Measurements from ENCODE around the gene PTK7. TPM values are rescaled to one million over a fixed set of nuclear protein-coding genes. Genes with fewer than 3 reads are reported as not detected.

Gene PTK7
- total RNA-seq, 1 experiment from 2014 or later, result 42.6 TPM

DNA sequence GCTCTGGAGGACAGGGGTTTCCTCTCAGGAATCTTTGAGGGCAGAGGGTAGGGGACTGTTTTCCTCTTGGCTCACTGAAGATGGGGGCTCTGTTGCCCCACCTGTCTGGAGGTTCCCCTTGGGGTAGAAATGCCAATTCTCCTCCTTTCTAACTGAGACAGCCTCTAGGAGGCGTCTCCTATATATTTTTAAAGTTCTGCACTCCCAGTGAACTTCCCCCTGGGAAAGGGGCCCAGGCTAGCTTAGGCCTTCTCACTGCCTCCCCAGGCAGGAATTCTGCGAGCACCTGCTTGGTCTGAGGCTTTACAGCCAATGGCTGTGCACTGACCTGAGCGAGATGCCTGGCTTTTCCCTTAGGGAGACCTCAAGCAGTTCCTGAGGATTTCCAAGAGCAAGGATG is 70.1 kb downstream of the PTK7 start:
- DNase-seq (ENCODE audit: unreplicated experiment), result no peak
- H3K36me3 Mint-ChIP-seq (ENCODE audit: insufficient read depth, unreplicated experiment), result peaks cover 1% of the 10 kb centered on the region
- no TSS peak for BruUV-seq (replicated peaks)
- CTCF ChIA-PET, result interaction anchor here (0.6 to 0.9 kb wide), 2 partner anchors 9 to 12 kb away, joined by 3 read pairs; no protein-coding TSS in a partner anchor
- H3K4me1 Mint-ChIP-seq (ENCODE audit: insufficient read depth, unreplicated experiment), result peaks cover 18% of the 10 kb centered on the region
- no peak overlapping the region for H3K27ac Mint-ChIP-seq (ENCODE audit: low read depth, unreplicated experiment)
- H3K9me3 Mint-ChIP-seq (ENCODE audit: unreplicated experiment), result no peaks in the 10 kb centered on the region
- TF ChIP-seq, protein P1, sequence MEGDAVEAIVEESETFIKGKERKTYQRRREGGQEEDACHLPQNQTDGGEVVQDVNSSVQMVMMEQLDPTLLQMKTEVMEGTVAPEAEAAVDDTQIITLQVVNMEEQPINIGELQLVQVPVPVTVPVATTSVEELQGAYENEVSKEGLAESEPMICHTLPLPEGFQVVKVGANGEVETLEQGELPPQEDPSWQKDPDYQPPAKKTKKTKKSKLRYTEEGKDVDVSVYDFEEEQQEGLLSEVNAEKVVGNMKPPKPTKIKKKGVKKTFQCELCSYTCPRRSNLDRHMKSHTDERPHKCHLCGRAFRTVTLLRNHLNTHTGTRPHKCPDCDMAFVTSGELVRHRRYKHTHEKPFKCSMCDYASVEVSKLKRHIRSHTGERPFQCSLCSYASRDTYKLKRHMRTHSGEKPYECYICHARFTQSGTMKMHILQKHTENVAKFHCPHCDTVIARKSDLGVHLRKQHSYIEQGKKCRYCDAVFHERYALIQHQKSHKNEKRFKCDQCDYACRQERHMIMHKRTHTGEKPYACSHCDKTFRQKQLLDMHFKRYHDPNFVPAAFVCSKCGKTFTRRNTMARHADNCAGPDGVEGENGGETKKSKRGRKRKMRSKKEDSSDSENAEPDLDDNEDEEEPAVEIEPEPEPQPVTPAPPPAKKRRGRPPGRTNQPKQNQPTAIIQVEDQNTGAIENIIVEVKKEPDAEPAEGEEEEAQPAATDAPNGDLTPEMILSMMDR (IDR thresholded peaks at IDR 0.05; ENCODE audit: unreplicated experiment), result no peak
- intact Hi-C loops (cut with micrococcal nuclease), result no loop called here
- POLR2A ChIA-PET, result interaction anchor here (0.6 to 2.5 kb wide), 4 partner anchors 24 to 150 kb away, joined by 3 to 8 read pairs (median 4); partner anchors contain the start of genes RRP36 and SRF
- no peak overlapping the region for H3K4me3 Mint-ChIP-seq (ENCODE audit: unreplicated experiment)
- H3K27me3 Mint-ChIP-seq (ENCODE audit: insufficient read depth, unreplicated experiment), result no peaks in the 10 kb centered on the region

DNA sequence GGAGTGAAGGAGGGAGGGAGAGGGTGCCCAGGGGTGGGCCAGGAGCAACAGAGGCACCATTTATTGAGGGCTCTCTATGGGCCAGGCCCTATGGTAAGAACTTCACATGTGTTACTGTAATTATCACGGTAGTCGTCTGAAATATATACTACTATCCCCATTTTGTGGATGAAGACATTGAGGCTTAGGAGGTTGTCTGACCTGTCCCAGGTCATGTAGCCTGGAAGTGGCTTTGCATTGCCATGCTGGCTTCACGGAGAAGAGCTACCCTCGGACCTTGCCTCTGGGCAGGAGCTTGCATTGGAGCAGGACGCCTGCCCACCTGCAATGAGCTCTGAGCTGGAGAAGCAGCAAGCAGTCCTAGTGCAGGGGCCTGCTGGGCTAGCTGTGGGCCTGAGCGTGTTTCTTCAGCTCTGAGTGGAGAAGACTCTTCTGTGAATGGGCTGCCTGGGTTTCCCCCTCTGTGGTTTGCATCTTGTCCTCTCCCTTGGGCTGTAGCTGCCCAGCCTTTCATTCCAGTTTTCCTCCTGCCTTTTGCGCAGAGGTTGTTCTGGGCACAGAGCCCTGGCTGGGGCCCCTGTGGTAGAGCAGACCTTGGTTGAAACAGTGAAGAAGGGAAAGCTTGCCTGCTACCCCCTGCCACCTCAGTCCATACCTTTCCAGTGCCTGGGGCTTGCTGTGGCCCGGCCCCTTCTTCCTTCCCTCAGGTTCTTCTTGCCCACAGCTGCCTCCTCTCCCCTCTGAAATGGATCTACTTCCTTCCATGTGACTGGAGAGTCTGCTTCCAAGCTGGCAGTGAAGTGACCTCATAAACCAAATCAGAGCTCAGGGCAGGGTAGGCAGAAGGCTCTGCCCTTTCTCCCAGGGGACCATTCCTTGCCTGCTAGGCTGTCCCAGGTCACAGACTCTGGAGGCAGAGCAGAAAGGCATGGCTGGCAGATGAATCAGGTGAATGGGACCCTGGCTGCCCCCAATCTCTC is 70.9 kb downstream of the PTK7 start:
- Mint-ChIP-seq H3K36me3 (ENCODE audit: insufficient read depth, unreplicated experiment) (no peaks in the 10 kb centered on the region), H3K4me1 (ENCODE audit: insufficient read depth, unreplicated experiment) (peaks cover 18% of the 10 kb centered on the region), H3K27ac (ENCODE audit: low read depth, unreplicated experiment) (no peak overlapping the region), H3K4me3 (ENCODE audit: unreplicated experiment) (no peak overlapping the region), H3K9me3 (ENCODE audit: unreplicated experiment) (no peaks in the 10 kb centered on the region), H3K27me3 (ENCODE audit: insufficient read depth, unreplicated experiment) (no peaks in the 10 kb centered on the region)
- BruUV-seq (replicated peaks), result no TSS peak
- ChIA-PET POLR2A (interaction anchor here (1.5 kb wide), 1 partner anchor 25 kb away, joined by 3 read pairs; no protein-coding TSS in a partner anchor), CTCF (interaction anchor here (0.5 to 1.1 kb wide), 3 partner anchors 11 to 265 kb away, joined by 3 to 4 read pairs (median 3); no protein-coding TSS in a partner anchor)
- TF ChIP-seq, protein P1 (IDR thresholded peaks at IDR 0.05; ENCODE audit: unreplicated experiment), result no peak
- intact Hi-C loops (cut with micrococcal nuclease), result no loop called here
- no peak for DNase-seq (ENCODE audit: unreplicated experiment)

DNA sequence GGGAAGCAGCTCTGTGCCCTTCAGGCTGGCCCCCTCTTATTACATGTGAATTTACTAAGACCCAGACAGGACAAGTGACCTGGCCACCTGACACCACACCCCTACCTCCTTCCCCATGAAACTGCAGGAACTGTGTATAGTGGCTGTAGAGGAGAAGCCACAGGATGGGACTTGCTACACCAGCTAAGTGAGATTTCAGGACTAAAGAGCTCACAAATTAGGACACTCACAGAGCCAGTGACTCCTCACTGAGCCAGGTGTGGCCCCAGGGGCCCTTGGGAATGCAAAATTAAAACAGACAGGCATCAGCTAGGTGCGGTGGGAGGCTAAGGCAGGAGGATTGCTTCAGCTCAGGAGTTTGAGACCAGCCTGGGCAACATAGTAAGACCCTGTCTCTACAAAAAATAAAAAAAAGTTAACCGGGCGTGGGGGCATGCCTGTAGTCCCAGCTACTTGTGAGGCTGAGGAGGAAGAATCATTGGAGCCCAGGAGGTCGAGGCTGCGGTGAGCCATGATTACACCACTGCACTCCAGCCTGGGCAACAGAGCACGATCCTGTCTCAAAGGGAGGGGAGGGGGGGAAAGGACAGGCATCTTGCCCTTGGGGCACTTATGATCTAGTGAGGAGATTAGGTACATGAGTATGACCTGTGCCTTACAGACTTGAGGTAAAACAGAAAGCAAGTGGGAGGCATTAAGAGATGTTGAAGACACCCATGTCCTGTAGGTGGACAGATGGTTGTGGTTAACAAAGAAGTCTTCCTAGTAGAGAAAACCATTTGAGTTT is 71.8 kb downstream of the PTK7 start:
- H3K27ac Mint-ChIP-seq (ENCODE audit: low read depth, unreplicated experiment), result no peak overlapping the region
- ChIA-PET POLR2A (no interaction called here), CTCF (interaction anchor here (0.5 to 1.1 kb wide), 2 partner anchors 88 to 266 kb away, joined by 3 to 4 read pairs; no protein-coding TSS in a partner anchor)
- no peaks in the 10 kb centered on the region for H3K9me3 Mint-ChIP-seq (ENCODE audit: unreplicated experiment)
- H3K27me3 Mint-ChIP-seq (ENCODE audit: insufficient read depth, unreplicated experiment), result no peaks in the 10 kb centered on the region
- H3K4me1 Mint-ChIP-seq (ENCODE audit: insufficient read depth, unreplicated experiment), result peaks cover 18% of the 10 kb centered on the region
- no peak for DNase-seq (ENCODE audit: unreplicated experiment)
- H3K36me3 Mint-ChIP-seq (ENCODE audit: insufficient read depth, unreplicated experiment), result no peaks in the 10 kb centered on the region
- BruUV-seq (replicated peaks), result no TSS peak
- TF ChIP-seq, protein P1 (IDR thresholded peaks at IDR 0.05; ENCODE audit: unreplicated experiment), result no peak
- H3K4me3 Mint-ChIP-seq (ENCODE audit: unreplicated experiment), result no peak overlapping the region
- intact Hi-C loops (cut with micrococcal nuclease), result no loop called here
